Smooth muscle cell (in vitro differentiated cells): ENCODE data around the gene ADCY5. TPM values are rescaled to one million over a fixed set of nuclear protein-coding genes. Genes with fewer than 3 reads are reported as not detected.

Experiments used
- DNase-seq: peaks from one replicate; lab custom pipeline; 2025; ENCODE audit not compliant: unreplicated experiment; lab: John Stamatoyannopoulos, UW
- H2AFZ ChIP-seq: fragments of 200-600 bp; sonication (generic); 2 replicates; pipeline ENCODE4 v1.6.0; 2016; ENCODE audit warnings: antibody characterized with exemption, low read depth, mild to moderate bottlenecking
- H3F3A ChIP-seq: fragments of 200-600 bp; sonication (generic); 2 replicates; pipeline ENCODE4 v1.6.0; 2017; ENCODE audit warnings: antibody characterized with exemption, low read depth
- H3K27ac ChIP-seq: fragments of 200-600 bp; sonication (generic); 2 replicates; pipeline ENCODE4 v1.5.1; 2016; ENCODE audit warnings: low read depth, mild to moderate bottlenecking
- H3K27me3 ChIP-seq: fragments of 200-600 bp; sonication (generic); 2 replicates; pipeline ENCODE4 v1.6.1; 2016; ENCODE audit warnings: low read depth, mild to moderate bottlenecking
- H3K36me3 ChIP-seq: fragments of 200-600 bp; sonication (generic); 2 replicates; pipeline ENCODE4 v1.5.1; 2016; ENCODE audit warnings: low read depth
- H3K4me1 ChIP-seq: fragments of 200-600 bp; sonication (generic); 2 replicates; pipeline ENCODE4 v1.5.1; 2016; ENCODE audit warnings: low read depth
- H3K4me2 ChIP-seq: fragments of 200-600 bp; sonication (generic); 2 replicates; pipeline ENCODE4 v1.6.0; 2016; ENCODE audit warnings: mild to moderate bottlenecking
- H3K4me3 ChIP-seq: fragments of 200-600 bp; sonication (generic); 2 replicates; pipeline ENCODE4 v1.5.1; 2016; ENCODE audit warnings: mild to moderate bottlenecking
- H3K79me2 ChIP-seq: fragments of 200-600 bp; sonication (generic); 2 replicates; pipeline ENCODE4 v1.6.0; 2016; ENCODE audit warnings: low read depth, mild to moderate bottlenecking
- H3K9ac ChIP-seq: fragments of 200-600 bp; sonication (generic); 2 replicates; pipeline ENCODE4 v1.6.0; 2016; ENCODE audit warnings: low read depth
- H3K9me3 ChIP-seq: fragments of 200-600 bp; sonication (generic); replicated peaks from 2 replicates; pipeline ENCODE4 v1.5.1; 2016; ENCODE audit warnings: low read depth
- H4K20me1 ChIP-seq: fragments of 200-600 bp; sonication (generic); 2 replicates; pipeline ENCODE4 v1.6.0; 2016; ENCODE audit warnings: low read depth
- WGBS: methylation state at CpG from one replicate; pipeline ENCODE4 v1.1.7; 2016; ENCODE audit warnings: low lambda C conversion rate; 5-methylcytosine and 5-hydroxymethylcytosine counted together
- polyA plus RNA-seq: library from polyadenylated mRNA; unstranded; fragments of >200 nt; fragmentation: Nextera tagmentation; extraction: Ambion mirVana; gene quantifications from 2 replicates; pipeline ENCODE4 v1.2.1, GENCODE V29; 2016
- total RNA-seq: library from RNA; depleted of rRNA; stranded (reverse); fragments of >200 nt; gene quantifications from 2 replicates; pipeline ENCODE4 v1.2.3, GENCODE V29; 2014
- TF ChIP-seq, protein P1 (sequence below): fragments of 200-600 bp; sonication (generic); IDR thresholded peaks from 2 replicates; pipeline ENCODE4 v1.5.1; 2017; ENCODE audit warnings: borderline replicate concordance, mild to moderate bottlenecking, antibody characterized with exemption; ENCODE audit not compliant: insufficient read depth, poor library complexity, severe bottlenecking

The ADCY5 gene
- total and polyA plus RNA-seq, 2 experiments from 2014 or later: 0.50 to 0.58 TPM

- WGBS: 75% methylated on average over 10 of the region's 10 CpGs
- Histone ChIP-seq H3K79me2 (no peaks in the 10 kb centered on the region), H3F3A (no peaks in the 10 kb centered on the region), H4K20me1 (no peaks in the 10 kb centered on the region), H3K4me2 (no peak overlapping the region), H3K4me3 (no peak overlapping the region), H3K4me1 (no peaks in the 10 kb centered on the region), H3K27me3 (peaks cover 53% of the 10 kb centered on the region), H3K9ac (no peak overlapping the region), H3K9me3 (no peaks in the 10 kb centered on the region), H2AFZ (no peak overlapping the region), H3K27ac (no peak overlapping the region), H3K36me3 (no peaks in the 10 kb centered on the region)
- TF ChIP-seq, protein P1, sequence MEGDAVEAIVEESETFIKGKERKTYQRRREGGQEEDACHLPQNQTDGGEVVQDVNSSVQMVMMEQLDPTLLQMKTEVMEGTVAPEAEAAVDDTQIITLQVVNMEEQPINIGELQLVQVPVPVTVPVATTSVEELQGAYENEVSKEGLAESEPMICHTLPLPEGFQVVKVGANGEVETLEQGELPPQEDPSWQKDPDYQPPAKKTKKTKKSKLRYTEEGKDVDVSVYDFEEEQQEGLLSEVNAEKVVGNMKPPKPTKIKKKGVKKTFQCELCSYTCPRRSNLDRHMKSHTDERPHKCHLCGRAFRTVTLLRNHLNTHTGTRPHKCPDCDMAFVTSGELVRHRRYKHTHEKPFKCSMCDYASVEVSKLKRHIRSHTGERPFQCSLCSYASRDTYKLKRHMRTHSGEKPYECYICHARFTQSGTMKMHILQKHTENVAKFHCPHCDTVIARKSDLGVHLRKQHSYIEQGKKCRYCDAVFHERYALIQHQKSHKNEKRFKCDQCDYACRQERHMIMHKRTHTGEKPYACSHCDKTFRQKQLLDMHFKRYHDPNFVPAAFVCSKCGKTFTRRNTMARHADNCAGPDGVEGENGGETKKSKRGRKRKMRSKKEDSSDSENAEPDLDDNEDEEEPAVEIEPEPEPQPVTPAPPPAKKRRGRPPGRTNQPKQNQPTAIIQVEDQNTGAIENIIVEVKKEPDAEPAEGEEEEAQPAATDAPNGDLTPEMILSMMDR: no peak
- DNase-seq: no peak
Observed at GRCh38 chr3:123371426-123371825, 77.5 kb downstream of the ADCY5 start.

GRCh38 chr3:123370819-123371218 is 78.1 kb downstream of the ADCY5 start:
- Histone ChIP-seq H3K4me2 (no peak overlapping the region), H3K27me3 (peaks cover 53% of the 10 kb centered on the region), H3K4me3 (no peak overlapping the region), H3K4me1 (no peaks in the 10 kb centered on the region), H3F3A (no peaks in the 10 kb centered on the region), H4K20me1 (no peaks in the 10 kb centered on the region), H3K36me3 (no peaks in the 10 kb centered on the region), H3K27ac (no peak overlapping the region), H2AFZ (no peak overlapping the region), H3K9ac (no peak overlapping the region), H3K79me2 (no peaks in the 10 kb centered on the region), H3K9me3 (no peaks in the 10 kb centered on the region)
- WGBS: 67% methylated on average over 6 of the region's 7 CpGs
- DNase-seq: no peak
- TF ChIP-seq, protein P1: no peak

- H3F3A ChIP-seq: no peaks in the 10 kb centered on the region
- peaks cover 45% of the 10 kb centered on the region for H3K27me3 ChIP-seq
- H3K4me1 ChIP-seq: no peaks in the 10 kb centered on the region
- 96% methylated on average over 3 of the region's 3 CpGs for WGBS
- H4K20me1 ChIP-seq: no peaks in the 10 kb centered on the region
- DNase-seq: no peak
- no peak overlapping the region for H3K9ac ChIP-seq
- H3K27ac ChIP-seq: no peak overlapping the region
- H3K4me2 ChIP-seq: no peak overlapping the region
- H2AFZ ChIP-seq: no peak overlapping the region
- H3K9me3 ChIP-seq: no peaks in the 10 kb centered on the region
- TF ChIP-seq, protein P1: no peak
- no peaks in the 10 kb centered on the region for H3K36me3 ChIP-seq
- no peaks in the 10 kb centered on the region for H3K79me2 ChIP-seq
- no peak overlapping the region for H3K4me3 ChIP-seq
Observed at GRCh38 chr3:123369085-123369484, 79.8 kb downstream of the ADCY5 start.

GRCh38 chr3:123367467-123368154 is 81.3 kb downstream of the ADCY5 start:
- WGBS: 80% methylated on average over 9 of the region's 9 CpGs
- no peak for DNase-seq

More at GRCh38 chr3:123367467-123368154, 81.3 kb downstream of the ADCY5 start:
- Histone ChIP-seq H3K9me3 (no peaks in the 10 kb centered on the region), H4K20me1 (no peaks in the 10 kb centered on the region), H3K4me3 (no peak overlapping the region), H3K36me3 (no peaks in the 10 kb centered on the region), H3F3A (no peaks in the 10 kb centered on the region), H3K27ac (no peak overlapping the region), H3K27me3 (peaks cover 44% of the 10 kb centered on the region), H2AFZ (no peak overlapping the region), H3K79me2 (no peaks in the 10 kb centered on the region), H3K4me1 (no peaks in the 10 kb centered on the region), H3K9ac (no peak overlapping the region), H3K4me2 (no peak overlapping the region)
- TF ChIP-seq, protein P1: no peak
